Activated T-helper 1 cell treated with anti-CD3 and anti-CD28 coated beads, Interleukin-2, amount 50 U/mL, for 16 hours (primary cell): ENCODE data around the gene HOXC10.

ENCODE experiments used
- DNase-seq, 2 donors: peaks; one replicate each; pipeline ENCODE4 v3.0.0-alpha.2; 2020; ENCODE audit warnings: low read depth in 1 of 2, low spot score in 1 of 2

The HOXC10 gene

DNA sequence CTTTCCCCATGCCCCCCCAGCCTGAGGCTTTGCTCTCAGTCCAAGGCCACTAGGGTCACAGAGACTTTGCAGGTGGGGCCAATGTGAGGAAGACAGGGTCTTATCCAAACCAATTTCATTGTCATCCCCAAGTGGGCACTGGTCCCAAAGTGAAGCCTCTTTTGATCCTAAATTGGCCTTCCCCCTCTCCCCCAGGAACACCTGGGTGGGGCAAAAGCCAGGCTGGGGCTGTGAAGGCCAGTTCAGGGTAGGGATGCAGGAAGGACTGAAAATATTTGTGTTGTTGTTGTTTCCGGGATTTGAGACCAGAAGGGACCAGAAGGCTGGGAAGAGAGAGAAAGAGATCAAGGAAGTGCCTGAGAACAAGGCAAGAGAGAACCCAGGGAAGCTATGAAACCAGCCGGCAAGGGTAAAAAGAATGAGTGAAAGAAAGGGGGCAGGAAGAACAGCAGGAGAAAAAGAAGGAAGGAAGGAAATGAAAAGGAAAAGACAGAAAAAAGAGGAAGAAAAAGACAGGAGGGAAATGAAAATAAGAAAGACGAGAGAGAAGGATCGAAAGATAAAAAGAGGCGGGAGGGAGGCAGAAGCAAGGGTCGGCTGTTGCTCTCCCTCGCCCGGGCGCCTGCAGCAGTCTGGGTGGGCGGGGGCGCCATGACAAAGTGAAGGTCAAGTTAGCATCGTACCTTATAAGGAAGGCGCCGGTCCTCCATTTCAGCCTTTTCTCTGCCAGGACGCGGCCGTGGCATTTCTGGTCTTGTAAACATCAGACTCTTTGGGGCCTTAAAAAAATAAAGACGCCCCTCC is 19.5 kb upstream of the HOXC10 start:
- DNase-seq, result no peak

DNA sequence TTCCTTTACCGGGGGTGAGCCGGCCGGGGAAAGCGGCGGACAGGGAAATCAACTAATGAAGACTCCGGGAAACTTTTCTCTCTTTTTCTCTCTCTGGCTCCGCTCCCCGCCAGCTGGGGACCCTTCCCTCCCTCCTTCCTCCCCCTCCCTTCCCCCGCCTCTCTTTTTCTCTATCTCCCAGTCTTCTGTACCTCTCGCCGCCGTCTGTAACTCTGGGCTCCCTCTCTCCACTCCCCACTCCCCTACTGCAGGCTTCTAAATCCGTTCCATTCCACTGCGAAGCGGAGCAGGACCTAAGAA is 18.9 kb upstream of the HOXC10 start:
- DNase-seq, result no peak

GRCh38 chr12:53966385-53967133 is 18.4 kb upstream of the HOXC10 start:
- DNase-seq, result no peak

- DNase-seq, result no peak
Observed at GRCh38 chr12:53967421-53967925, 17.5 kb upstream of the HOXC10 start.

DNA sequence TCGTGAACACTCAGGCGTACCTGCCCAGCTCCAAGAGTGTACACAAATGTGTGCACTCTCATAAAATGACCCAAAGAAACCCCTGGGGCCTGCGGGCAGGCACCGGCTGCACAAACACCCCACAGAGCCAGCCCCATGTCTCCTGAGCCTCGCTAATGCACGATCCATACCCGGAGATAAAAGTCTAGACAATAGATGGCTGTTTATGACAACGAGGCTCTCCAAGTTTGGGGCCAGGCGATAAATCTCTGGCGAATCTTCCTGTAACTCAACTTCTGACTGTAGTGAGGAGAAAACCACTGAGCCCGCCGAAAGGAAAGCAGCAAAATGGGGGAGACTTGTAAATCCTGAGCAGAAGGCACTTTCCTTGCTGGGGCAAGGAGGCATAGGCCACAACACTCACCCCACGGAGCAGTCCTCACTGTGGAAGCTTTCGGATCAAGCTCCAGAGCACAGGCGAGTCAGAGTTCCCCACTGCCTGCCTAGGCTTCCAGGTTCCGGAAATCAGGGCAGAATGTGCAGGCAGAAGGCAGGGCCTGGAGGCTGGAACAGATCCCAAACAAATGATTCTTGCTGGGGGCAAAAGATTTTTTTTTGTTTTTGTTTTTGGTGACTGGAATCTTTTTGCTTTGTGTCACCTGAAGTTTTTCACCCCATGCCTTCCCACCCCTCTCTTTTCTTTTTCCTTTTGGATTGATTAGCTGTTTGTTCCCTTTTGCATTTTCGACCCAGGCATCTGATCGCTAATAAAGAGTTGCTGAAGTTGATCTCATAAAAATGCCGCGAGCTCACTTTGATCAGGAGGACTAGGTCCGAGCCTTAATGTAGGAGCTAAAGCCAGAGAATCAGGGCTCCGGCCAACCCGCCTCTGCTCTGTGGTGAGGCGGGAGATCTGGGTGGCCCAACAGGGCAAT is 16.5 kb upstream of the HOXC10 start:
- no peak for DNase-seq

GRCh38 chr12:53969588-53970259 is 15.2 kb upstream of the HOXC10 start:
- no peak for DNase-seq

GRCh38 chr12:53970451-53970850 is 14.5 kb upstream of the HOXC10 start:
- DNase-seq, result no peak

- DNase-seq, result no peak
Observed at GRCh38 chr12:53971129-53971528, 13.8 kb upstream of the HOXC10 start.

DNA sequence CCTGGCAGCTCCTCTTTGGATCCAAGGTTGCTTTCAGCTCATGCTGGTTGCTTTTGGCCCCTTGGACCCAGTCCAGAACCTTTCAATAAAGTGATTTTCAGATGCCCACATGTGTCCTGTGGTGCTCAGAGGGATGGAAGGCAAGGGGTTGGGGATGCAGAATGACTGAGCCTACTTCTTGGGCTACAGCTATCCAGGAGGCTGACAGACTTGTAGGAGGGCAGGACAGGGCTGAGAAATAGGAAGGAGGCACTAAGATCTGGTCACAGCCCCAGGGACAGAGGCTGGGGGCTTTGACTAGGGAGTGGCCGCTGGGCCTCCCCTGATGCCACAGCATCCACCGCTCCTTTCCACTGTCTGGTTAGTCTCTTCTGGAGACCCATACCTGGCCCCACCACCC is 13.3 kb upstream of the HOXC10 start:
- no peak for DNase-seq

GRCh38 chr12:53972152-53972702 is 12.7 kb upstream of the HOXC10 start:
- DNase-seq, result no peak

DNA sequence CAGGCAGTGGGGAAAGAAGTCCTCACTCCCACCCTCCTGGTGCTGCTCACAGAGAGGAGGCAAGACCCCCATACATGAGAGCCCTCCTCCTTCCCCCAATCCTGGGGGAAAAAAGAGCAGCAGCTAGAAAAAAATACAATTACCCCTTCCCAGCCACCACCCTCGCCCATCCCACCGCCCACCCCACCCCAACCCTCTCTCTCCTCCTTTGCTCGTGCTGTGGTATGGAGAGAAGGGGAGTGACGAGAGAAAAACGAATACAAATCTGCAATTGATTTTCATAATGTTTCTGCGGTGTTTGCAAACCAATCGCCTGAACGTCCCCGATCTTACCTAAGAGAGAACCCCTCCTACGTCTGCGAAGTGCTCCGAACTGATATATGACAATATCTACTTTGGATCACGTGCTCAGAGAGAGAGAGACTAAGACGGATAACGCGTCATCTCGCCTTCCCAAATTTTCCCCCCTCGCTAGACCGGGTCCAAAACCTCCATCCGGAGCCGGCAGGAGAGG is 12.2 kb upstream of the HOXC10 start, which contains the start of gene HOXC11:
Gene HOXC11 (plus strand): TSS at position 405 of the 514 bp plus-strand sequence. CDS start 116 bp downstream, outside the sequence.
- no peak for DNase-seq

DNA sequence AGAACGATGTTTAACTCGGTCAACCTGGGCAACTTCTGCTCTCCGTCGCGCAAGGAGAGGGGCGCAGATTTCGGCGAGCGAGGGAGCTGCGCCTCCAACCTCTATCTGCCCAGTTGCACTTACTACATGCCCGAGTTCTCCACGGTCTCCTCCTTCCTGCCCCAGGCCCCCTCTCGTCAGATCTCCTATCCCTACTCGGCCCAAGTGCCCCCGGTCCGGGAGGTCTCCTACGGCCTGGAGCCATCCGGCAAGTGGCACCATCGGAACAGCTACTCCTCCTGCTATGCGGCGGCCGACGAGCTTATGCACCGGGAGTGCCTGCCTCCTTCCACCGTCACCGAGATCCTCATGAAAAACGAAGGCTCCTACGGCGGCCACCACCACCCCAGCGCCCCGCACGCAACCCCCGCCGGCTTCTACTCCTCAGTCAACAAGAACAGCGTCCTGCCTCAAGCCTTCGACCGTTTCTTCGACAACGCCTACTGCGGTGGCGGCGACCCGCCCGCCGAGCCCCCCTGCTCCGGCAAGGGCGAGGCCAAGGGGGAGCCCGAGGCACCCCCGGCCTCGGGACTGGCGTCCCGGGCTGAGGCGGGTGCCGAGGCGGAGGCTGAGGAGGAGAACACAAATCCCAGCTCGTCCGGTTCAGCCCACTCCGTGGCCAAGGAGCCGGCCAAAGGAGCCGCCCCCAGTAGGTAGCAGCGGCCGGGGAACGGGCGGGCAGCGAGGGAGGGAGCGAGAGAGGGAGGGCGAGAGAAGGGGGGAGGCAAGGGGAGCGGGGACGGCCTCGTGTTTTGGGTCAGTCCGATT is 11.5 kb upstream of the HOXC10 start:
- no peak for DNase-seq

- DNase-seq, result no peak
Observed at GRCh38 chr12:53974084-53975063, 10.6 kb upstream of the HOXC10 start, which contains the start of gene HOTAIR. Gene HOTAIR (minus strand): TSS chr12:53974954.

DNA sequence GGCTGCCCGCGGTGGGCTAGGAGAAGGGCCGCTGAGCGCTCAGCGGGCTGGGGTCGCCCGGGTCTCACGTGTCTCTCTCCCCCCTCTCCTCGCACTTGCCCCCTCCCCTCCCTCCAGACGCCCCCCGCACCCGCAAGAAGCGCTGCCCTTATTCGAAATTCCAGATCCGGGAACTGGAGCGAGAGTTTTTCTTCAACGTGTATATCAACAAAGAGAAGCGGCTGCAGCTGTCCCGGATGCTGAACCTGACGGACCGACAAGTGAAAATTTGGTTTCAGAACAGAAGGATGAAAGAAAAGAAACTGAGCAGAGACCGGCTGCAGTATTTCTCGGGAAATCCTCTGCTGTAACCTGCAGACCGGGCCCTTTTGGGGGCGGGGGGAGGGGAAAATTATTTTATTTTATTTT is 9.9 kb upstream of the HOXC10 start:
- no peak for DNase-seq

DNA sequence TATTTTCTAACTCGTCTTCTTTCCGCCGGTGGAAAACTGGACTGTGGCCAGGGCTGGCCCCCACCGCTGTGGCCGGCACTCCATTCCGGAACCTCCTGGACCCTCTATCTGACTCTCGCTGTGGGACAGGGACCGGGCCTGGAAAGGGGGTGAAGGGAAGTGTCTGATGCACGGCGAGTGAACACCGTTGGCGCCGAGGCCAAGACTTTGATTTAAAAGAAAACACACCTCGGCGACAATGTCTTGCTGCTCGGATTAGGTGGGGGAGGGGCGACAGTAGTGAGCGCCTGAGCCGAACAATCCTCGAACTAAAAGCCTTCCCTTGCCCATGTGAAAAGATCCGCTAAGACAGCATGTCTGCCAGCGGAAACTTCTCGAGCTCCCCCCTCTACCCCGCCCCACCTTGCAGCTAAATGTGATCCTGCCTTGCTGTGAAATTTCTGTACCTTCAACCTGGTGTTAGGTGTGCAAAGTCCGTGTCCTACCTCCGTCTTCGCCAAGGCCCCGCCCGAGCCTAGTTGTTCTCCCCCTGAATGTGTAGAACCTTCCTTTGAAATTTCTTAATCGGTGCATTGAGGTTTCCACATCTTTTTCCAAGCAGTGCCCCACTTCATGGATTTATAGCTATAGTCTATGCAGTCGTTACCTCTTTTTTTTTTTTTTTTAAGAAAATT is 9.3 kb upstream of the HOXC10 start:
- DNase-seq, result no peak

- no peak for DNase-seq
Observed at GRCh38 chr12:53976172-53976822, 8.6 kb upstream of the HOXC10 start.
